Prostate gland (tissue), 2 donors: ENCODE measurements around the gene ARL10.

Experiments used
- CTCF ChIP-seq, 4 experiments: fragments of 200-600 bp in 2 of 4; fragments of 450-650 bp in 2 of 4; sonication (generic) in 2 of 4; IDR thresholded peaks; 1 replicate in 3 of 4; 2 replicates in 1 of 4; pipeline ENCODE4 v1.5.1; 2016 to 2019; ENCODE audit warnings: antibody characterized with exemption in 4 of 4, mild to moderate bottlenecking in 2 of 4, moderate library complexity in 2 of 4
- POLR2A ChIP-seq: fragments of 450-650 bp; IDR thresholded peaks from one replicate; pipeline ENCODE4 v1.6.1; 2016; ENCODE audit warnings: antibody characterized with exemption, mild to moderate bottlenecking
- POLR2AphosphoS5 ChIP-seq: sonication (generic); formaldehyde crosslinking; IDR thresholded peaks from one replicate; pipeline ENCODE4 v1.6.1; 2017; ENCODE audit warnings: antibody characterized with exemption

- TF ChIP-seq POLR2A (no peak), POLR2AphosphoS5 (no peak), CTCF (IDR thresholded peaks at IDR 0.05) (no peak)
Measured at GRCh38 chr5:176382721-176383120, 17.4 kb downstream of the ARL10 start.
